Neural crest cell (in vitro differentiated cells): Measurements from ENCODE around the gene C15orf39. TPM values are rescaled to one million over a fixed set of nuclear protein-coding genes. Genes with fewer than 3 reads are reported as not detected.
A peak's percentile ranks its signal among the peaks of the same experiment; 100 is the strongest.

ENCODE experiments used
- DNase-seq: peaks from one replicate; pipeline ENCODE4 v3.0.0; 2021; ENCODE audit warnings: low read depth, mixed read lengths, low spot score
- H3K27ac Mint-ChIP-seq: one replicate; pipeline ENCODE4 v1.8.0; 2021; ENCODE audit warnings: mild to moderate bottlenecking, mixed read lengths; ENCODE audit not compliant: unreplicated experiment
- H3K27me3 Mint-ChIP-seq: 2 replicates; pipeline ENCODE4 v1.8.0; 2021; ENCODE audit warnings: low read depth, mild to moderate bottlenecking, mixed read lengths
- H3K36me3 Mint-ChIP-seq: 2 replicates; pipeline ENCODE4 v1.8.0; 2021; ENCODE audit warnings: low read depth, mild to moderate bottlenecking, mixed read lengths
- H3K4me1 Mint-ChIP-seq: 2 replicates; pipeline ENCODE4 v1.8.0; 2021; ENCODE audit warnings: mixed read lengths
- H3K4me3 Mint-ChIP-seq: one replicate; pipeline ENCODE4 v1.8.0; 2021; ENCODE audit warnings: mild to moderate bottlenecking, mixed read lengths
- H3K9me3 Mint-ChIP-seq: 2 replicates; pipeline ENCODE4 v1.8.0; 2021; ENCODE audit warnings: mixed read lengths
- CTCF ChIP-seq: fragments of 200-600 bp; sonication (generic); conservative IDR thresholded peaks from 2 replicates; pipeline ENCODE4 v1.5.0; 2021; ENCODE audit warnings: antibody characterized with exemption, mild to moderate bottlenecking
- total RNA-seq: library from RNA; stranded (reverse); gene quantifications from 2 replicates; pipeline ENCODE4 v1.2.1, GENCODE V29; 2021

C15orf39 gene
- total RNA-seq, 1 donor from 2014 or later = 29.5 TPM

- Mint-ChIP-seq H3K27ac (peak overlapping the region; percentile 72), H3K27me3 (peaks cover 17% of the 10 kb centered on the region)
These were observed 2.8 kb downstream of the C15orf39 start for GRCh38 chr15:75204340-75205063.

GRCh38 chr15:75205064-75205395 is 3.3 kb downstream of the C15orf39 start:
- H3K27me3 Mint-ChIP-seq = peaks cover 16% of the 10 kb centered on the region
- H3K9me3 Mint-ChIP-seq = no peaks in the 10 kb centered on the region
- DNase-seq = no peak
- peak overlapping the region; percentile 72 for H3K27ac Mint-ChIP-seq
- peak; percentile 8 for TF ChIP-seq CTCF
- H3K4me1 Mint-ChIP-seq = peaks cover 29% of the 10 kb centered on the region
- peak overlapping the region; percentile 89 for H3K4me3 Mint-ChIP-seq
- no peaks in the 10 kb centered on the region for H3K36me3 Mint-ChIP-seq

More at GRCh38 chr15:75204340-75205063, 2.8 kb downstream of the C15orf39 start:
- Mint-ChIP-seq H3K4me1 (peaks cover 29% of the 10 kb centered on the region), H3K36me3 (no peaks in the 10 kb centered on the region), H3K9me3 (no peaks in the 10 kb centered on the region), H3K4me3 (peak overlapping the region; percentile 89)
- DNase-seq = peak; percentile 77
- TF ChIP-seq CTCF = peak; percentile 92

GRCh38 chr15:75206006-75206405 is 4.3 kb downstream of the C15orf39 start:
- H3K9me3 Mint-ChIP-seq = no peaks in the 10 kb centered on the region
- no peak for DNase-seq
- H3K27me3 Mint-ChIP-seq = peaks cover 7% of the 10 kb centered on the region
- H3K27ac Mint-ChIP-seq = no peak overlapping the region
- no peak overlapping the region for H3K4me3 Mint-ChIP-seq
- H3K4me1 Mint-ChIP-seq = peaks cover 25% of the 10 kb centered on the region
- TF ChIP-seq CTCF = no peak
- no peaks in the 10 kb centered on the region for H3K36me3 Mint-ChIP-seq

- Mint-ChIP-seq H3K4me1 (peaks cover 20% of the 10 kb centered on the region), H3K9me3 (no peaks in the 10 kb centered on the region), H3K27me3 (peaks cover 3% of the 10 kb centered on the region), H3K36me3 (no peaks in the 10 kb centered on the region), H3K4me3 (no peak overlapping the region), H3K27ac (no peak overlapping the region)
- DNase-seq = no peak
- no peak for TF ChIP-seq CTCF
These were observed 5.3 kb downstream of the C15orf39 start for GRCh38 chr15:75206803-75207617.

- no peaks in the 10 kb centered on the region for H3K9me3 Mint-ChIP-seq
- no peak overlapping the region for H3K27ac Mint-ChIP-seq
- no peaks in the 10 kb centered on the region for H3K36me3 Mint-ChIP-seq
- H3K27me3 Mint-ChIP-seq = peaks cover 3% of the 10 kb centered on the region
- no peak for DNase-seq
- TF ChIP-seq CTCF = no peak
- peaks cover 20% of the 10 kb centered on the region for H3K4me1 Mint-ChIP-seq
- no peak overlapping the region for H3K4me3 Mint-ChIP-seq
These were observed 6.2 kb downstream of the C15orf39 start for GRCh38 chr15:75207618-75208500.
